ENCODE data around the gene MIOX.

- TF ChIP-seq DNMT1 (CRISPR knock-in tag; IDR thresholded peaks at IDR 0.05), result no peak
- TF ChIP-seq GABPA (IDR thresholded peaks at IDR 0.05; ENCODE audit: low read depth, low read length), result no peak
- TF ChIP-seq GABPA (CRISPR knock-in tag; IDR thresholded peaks at IDR 0.05; ENCODE audit: low read depth), result no peak
Observed at GRCh38 chr22:50498322-50498890, 11.7 kb downstream of the MIOX start.
